PFSK-1 (cell line): ENCODE data around the gene LIPA.

ENCODE experiments used
- FOXP2 ChIP-seq: optimal IDR thresholded peaks from 2 replicates; pipeline ENCODE3; 2011; ENCODE audit warnings: borderline replicate concordance, control low read depth, inconsistent platforms; ENCODE audit not compliant: insufficient read depth; ENCODE audit errors: extremely low read length, extremely low read depth
- POLR2AphosphoS5 ChIP-seq: IDR thresholded peaks from 2 replicates; pipeline ENCODE4 v1.6.1; 2012; ENCODE audit warnings: low read depth, mild to moderate bottlenecking, control low read depth, low read length, moderate library complexity
- SIN3A ChIP-seq: IDR thresholded peaks from 2 replicates; pipeline ENCODE4 v1.6.1; 2012; ENCODE audit warnings: mild to moderate bottlenecking, low read length, moderate library complexity, borderline replicate concordance; ENCODE audit not compliant: insufficient read depth
- TAF1 ChIP-seq: IDR thresholded peaks from 2 replicates; pipeline ENCODE4 v1.6.1; 2012; ENCODE audit warnings: low read length, control low read depth, borderline replicate concordance; ENCODE audit not compliant: insufficient read depth
- TF ChIP-seq, protein P1 (sequence below), 2 experiments: IDR thresholded peaks; 2 replicates each; pipeline versions ENCODE4 v1.6.1 to v1.8.0; 2011 to 2012; ENCODE audit warnings: low read depth in 2 of 2, low read length in 2 of 2, control low read depth in 1 of 2, inconsistent platforms in 1 of 2, mild to moderate bottlenecking in 1 of 2, moderate library complexity in 1 of 2; ENCODE audit not compliant: insufficient read depth in 1 of 2

LIPA gene

DNA sequence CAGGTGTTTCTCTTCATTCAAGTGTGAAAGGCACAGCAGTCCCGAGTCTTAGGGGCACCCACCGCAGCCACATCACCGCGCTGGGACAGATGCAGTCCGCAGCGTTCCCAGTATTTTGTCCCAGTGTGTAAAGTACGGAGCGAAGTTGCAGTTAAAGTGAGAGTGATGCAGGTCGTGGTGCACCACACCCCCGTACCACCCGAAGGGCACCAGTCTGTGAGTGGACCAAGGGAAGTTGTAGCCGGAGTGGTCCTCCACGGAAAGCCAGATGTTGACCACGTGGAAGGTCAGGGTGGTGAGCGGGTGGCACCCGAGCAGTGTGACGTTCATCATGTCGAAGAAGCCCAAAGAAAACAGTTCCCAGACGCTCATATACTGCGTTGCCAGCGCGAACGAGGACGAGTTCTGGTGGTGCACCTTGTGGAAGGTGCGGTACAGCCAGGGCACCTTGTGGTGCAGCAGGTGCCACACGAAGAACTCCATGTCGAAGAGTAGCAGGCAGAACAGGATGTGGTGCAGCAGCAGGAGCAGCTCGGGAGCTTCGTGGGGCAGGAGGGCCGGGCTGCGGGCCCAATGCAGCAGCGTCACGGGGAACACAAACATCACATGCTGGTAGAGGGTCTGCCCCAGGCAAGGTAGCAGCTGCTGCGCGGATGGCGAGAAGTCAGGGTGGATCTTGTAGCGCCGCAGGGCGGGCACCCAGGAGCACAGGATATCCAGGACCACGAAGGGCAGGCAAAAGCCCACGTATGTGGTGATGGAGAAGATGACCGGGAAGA is 45.0 kb downstream of the LIPA start:
- TF ChIP-seq FOXP2: peak; percentile 19
- no peak for TF ChIP-seq TAF1

DNA sequence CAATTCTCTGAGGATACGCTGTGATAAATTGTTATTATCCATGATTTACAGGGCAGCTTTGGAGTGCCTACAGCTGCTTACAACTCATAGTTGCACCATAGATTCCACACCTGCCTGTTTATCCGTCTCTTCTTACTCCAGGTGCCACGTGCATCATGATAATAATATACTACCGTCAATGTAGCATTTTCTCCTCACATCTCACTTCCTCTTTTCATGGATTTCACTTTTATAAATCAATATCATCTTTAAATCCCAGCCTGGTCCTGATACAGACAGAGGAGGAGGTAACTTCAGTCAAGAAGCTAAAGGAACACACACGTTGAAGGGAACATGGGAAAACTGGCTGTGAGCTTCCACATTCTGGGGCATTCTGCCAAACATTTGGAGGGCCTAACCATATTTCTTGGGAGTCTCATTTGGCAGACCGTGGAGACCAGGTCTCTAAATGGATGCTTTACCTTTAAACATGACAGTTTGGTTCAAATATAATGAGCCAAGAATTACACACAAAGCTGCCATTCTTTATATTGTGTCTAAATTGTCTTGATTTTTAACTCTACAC is 46.9 kb downstream of the LIPA start:
- TF ChIP-seq TAF1 (no peak), SIN3A (no peak), FOXP2 (no peak), POLR2AphosphoS5 (no peak)
- TF ChIP-seq, protein P1, sequence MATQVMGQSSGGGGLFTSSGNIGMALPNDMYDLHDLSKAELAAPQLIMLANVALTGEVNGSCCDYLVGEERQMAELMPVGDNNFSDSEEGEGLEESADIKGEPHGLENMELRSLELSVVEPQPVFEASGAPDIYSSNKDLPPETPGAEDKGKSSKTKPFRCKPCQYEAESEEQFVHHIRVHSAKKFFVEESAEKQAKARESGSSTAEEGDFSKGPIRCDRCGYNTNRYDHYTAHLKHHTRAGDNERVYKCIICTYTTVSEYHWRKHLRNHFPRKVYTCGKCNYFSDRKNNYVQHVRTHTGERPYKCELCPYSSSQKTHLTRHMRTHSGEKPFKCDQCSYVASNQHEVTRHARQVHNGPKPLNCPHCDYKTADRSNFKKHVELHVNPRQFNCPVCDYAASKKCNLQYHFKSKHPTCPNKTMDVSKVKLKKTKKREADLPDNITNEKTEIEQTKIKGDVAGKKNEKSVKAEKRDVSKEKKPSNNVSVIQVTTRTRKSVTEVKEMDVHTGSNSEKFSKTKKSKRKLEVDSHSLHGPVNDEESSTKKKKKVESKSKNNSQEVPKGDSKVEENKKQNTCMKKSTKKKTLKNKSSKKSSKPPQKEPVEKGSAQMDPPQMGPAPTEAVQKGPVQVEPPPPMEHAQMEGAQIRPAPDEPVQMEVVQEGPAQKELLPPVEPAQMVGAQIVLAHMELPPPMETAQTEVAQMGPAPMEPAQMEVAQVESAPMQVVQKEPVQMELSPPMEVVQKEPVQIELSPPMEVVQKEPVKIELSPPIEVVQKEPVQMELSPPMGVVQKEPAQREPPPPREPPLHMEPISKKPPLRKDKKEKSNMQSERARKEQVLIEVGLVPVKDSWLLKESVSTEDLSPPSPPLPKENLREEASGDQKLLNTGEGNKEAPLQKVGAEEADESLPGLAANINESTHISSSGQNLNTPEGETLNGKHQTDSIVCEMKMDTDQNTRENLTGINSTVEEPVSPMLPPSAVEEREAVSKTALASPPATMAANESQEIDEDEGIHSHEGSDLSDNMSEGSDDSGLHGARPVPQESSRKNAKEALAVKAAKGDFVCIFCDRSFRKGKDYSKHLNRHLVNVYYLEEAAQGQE (IDR thresholded peaks at IDR 0.05; ENCODE audit: insufficient read depth in 1 of 2, low read depth in 2 of 2, low read length in 2 of 2): no peak

DNA sequence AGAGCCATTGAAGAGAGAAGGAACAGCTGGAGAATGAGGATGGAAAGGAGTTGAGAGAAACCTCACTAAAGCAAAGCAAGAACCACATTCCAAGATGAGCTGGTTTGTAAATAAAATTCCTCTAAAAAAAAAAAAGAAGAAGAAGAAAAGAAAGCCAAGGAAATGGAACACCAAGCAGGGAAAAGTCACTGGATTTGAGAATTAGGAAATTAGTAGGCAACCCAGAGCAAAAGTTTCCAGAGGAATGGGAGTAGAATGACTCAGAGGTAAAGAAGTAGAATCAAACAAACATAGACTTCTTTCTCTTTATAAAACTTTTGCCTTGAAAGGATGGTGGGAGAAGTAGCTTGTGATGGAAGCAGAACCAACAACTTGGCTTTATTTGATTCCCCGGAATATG is 48.3 kb downstream of the LIPA start:
- TF ChIP-seq FOXP2 (no peak), TAF1 (no peak)

DNA sequence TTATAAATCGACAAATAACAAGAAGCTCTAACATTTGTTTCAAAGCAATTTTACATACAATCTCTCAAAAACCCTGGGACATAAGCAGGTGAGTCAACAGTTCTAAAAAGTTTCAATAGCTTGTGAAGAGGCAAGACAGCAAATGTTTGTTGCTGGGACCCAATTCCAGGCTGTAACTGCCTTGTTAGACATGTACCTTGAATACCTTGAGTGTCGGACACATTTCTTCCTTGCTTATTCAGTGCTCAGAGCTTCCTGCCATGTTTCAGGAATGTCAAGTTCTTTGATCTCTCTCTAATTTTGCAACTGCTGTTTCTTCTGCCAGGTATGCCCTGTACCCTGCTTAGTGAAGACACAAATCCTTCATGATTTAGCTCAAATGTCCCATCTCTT is 49.5 kb downstream of the LIPA start:
- TF ChIP-seq TAF1 (no peak), POLR2AphosphoS5 (no peak), FOXP2 (no peak), SIN3A (no peak)
- TF ChIP-seq, protein P1 (IDR thresholded peaks at IDR 0.05; ENCODE audit: insufficient read depth in 1 of 2, low read depth in 2 of 2, low read length in 2 of 2): no peak

DNA sequence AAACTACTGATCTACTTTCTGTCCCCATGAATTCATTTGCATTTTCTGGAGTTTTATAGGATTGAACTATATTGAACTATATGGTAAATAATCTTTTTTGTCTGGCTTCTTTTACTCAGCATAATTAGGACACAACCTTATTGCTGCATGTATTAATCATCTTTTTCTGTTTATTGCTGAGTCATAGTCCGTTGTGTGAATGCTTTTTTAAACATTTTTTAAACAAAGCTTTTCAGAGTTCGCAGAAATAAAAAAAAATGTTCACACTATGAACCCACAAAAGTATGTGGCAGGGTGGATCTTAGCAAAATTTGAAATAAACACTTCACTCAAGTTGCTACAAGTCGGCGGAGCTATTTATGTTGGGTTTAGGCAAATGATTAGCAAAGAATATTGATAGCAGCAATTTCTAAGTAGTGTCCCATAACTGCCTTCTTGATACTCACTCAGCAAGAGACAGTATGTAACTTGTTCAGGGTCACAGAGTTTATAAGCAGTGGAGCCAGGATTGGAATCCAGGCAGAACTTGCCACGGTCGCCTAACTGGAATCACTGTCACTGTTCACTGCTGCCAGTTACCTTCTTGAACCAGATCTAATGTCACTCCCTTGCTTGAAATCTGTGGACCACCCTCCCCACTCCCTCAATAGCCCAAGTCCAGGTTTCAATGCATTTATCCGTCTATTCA is 50.1 kb downstream of the LIPA start:
- TF ChIP-seq, protein P1 (IDR thresholded peaks at IDR 0.05; ENCODE audit: insufficient read depth in 1 of 2, low read depth in 2 of 2, low read length in 2 of 2): no peak
- no peak for TF ChIP-seq TAF1
- TF ChIP-seq POLR2AphosphoS5: no peak
- no peak for TF ChIP-seq SIN3A
- no peak for TF ChIP-seq FOXP2

DNA sequence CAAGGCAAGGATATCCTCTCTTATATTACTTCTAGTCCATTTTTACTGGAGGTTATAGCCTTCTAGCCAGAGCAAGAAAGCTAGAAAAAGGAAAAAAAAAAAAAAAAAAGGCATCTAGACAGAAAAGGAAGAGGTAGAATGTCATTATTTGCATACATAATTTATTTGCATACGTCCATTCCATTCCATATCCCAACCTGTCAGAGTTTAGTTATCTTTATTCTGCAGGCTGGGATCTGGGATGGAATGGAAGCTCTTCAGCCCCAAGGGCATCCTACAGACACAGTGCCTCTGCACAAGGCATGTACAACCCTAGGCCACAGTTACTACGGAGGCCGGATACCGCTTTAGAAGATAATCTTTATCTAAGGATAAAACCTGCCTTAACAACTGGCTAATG is 54.1 kb downstream of the LIPA start:
- TF ChIP-seq, protein P1 (IDR thresholded peaks at IDR 0.05; ENCODE audit: insufficient read depth in 1 of 2, low read depth in 2 of 2, low read length in 2 of 2): no peak
- no peak for TF ChIP-seq POLR2AphosphoS5
- TF ChIP-seq TAF1: no peak
- no peak for TF ChIP-seq SIN3A
- no peak for TF ChIP-seq FOXP2
